DND-41 (cell line): ENCODE results near the gene OR4M1.
"Not testable (repeated sequence)": the region's sequence is repeated elsewhere in the genome, so short reads cannot be mapped to it uniquely, and the experiment has no call there.

Experiments used
- EZH2 ChIP-seq: IDR thresholded peaks from 3 replicates; pipeline ENCODE4 v1.6.1; 2012; ENCODE audit warnings: borderline replicate concordance, low read depth, mild to moderate bottlenecking, moderate library complexity, low read length, inconsistent platforms; ENCODE audit not compliant: severe bottlenecking
- TF ChIP-seq, protein P1 (sequence below): IDR thresholded peaks from 2 replicates; pipeline ENCODE4 v1.5.1; 2012; ENCODE audit warnings: borderline replicate concordance, low read length, moderate library complexity, mild to moderate bottlenecking; ENCODE audit not compliant: poor library complexity, severe bottlenecking; ENCODE audit errors: extremely low read depth

DNA sequence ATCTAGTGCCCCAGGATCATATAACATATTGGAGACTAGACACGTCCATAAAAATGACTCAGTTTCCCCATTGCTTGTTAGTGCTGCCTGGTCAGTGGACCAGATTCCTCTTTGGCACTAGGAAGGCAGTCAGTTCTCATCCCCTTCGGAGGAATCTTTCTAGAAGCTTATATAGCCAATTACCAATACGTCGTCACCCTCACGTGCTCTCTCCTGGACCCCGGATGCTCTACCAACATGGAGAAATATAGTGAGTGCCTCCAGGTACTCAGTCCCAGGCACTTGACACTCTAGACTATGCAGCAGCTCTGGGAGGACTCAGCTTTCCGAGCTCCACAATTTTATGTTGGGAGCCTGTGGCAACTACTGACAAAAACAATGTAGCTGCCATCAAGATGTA lies 14.8 kb downstream of the OR4M1 start:
- TF ChIP-seq, protein P1, sequence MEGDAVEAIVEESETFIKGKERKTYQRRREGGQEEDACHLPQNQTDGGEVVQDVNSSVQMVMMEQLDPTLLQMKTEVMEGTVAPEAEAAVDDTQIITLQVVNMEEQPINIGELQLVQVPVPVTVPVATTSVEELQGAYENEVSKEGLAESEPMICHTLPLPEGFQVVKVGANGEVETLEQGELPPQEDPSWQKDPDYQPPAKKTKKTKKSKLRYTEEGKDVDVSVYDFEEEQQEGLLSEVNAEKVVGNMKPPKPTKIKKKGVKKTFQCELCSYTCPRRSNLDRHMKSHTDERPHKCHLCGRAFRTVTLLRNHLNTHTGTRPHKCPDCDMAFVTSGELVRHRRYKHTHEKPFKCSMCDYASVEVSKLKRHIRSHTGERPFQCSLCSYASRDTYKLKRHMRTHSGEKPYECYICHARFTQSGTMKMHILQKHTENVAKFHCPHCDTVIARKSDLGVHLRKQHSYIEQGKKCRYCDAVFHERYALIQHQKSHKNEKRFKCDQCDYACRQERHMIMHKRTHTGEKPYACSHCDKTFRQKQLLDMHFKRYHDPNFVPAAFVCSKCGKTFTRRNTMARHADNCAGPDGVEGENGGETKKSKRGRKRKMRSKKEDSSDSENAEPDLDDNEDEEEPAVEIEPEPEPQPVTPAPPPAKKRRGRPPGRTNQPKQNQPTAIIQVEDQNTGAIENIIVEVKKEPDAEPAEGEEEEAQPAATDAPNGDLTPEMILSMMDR, result not testable (repeated sequence)
- TF ChIP-seq EZH2, result not testable (repeated sequence)
